ENCODE measurements around the gene DHX40.
"Not testable (repeated sequence)": the region's sequence is repeated elsewhere in the genome, so short reads cannot be mapped to it uniquely, and the experiment has no call there.

Gene DHX40

GRCh38 chr17:59558953-59559352 is 6.5 kb upstream of the DHX40 start:
- peak; percentile 34 for DNase-seq

GRCh38 chr17:59561042-59561441 is 4.4 kb upstream of the DHX40 start:
- DNase-seq, result peak; percentile 62

- peak; percentile 57 for DNase-seq
These were observed 532 bp downstream of the DHX40 start for GRCh38 chr17:59565959-59566324.

- DNase-seq, result not testable (repeated sequence)
These were observed 3.7 kb downstream of the DHX40 start for GRCh38 chr17:59569151-59569550.

GRCh38 chr17:59572301-59572924 is 7.0 kb downstream of the DHX40 start:
- peak; percentile 81 for DNase-seq

- not testable (repeated sequence) for DNase-seq
These were observed 18.8 kb downstream of the DHX40 start for GRCh38 chr17:59584168-59584567.

- DNase-seq, result no peak
These were observed 34.8 kb downstream of the DHX40 start for GRCh38 chr17:59600169-59600568.

GRCh38 chr17:59601130-59601529 is 35.7 kb downstream of the DHX40 start:
- DNase-seq, result no peak

GRCh38 chr17:59607061-59607460 is 41.7 kb downstream of the DHX40 start:
- no peak for DNase-seq

GRCh38 chr17:59607817-59608403 is 42.5 kb downstream of the DHX40 start:
- no peak for DNase-seq

- DNase-seq, result no peak
These were observed 46.1 kb downstream of the DHX40 start for GRCh38 chr17:59611503-59611902.

GRCh38 chr17:59616253-59616920 is 51.0 kb downstream of the DHX40 start:
- DNase-seq, result no peak

- DNase-seq, result peak; percentile 71
These were observed 51.8 kb downstream of the DHX40 start for GRCh38 chr17:59617156-59617732.

GRCh38 chr17:59619035-59619297 is 53.6 kb downstream of the DHX40 start:
- no peak for DNase-seq

- peak; percentile 98 for DNase-seq
These were observed 54.1 kb downstream of the DHX40 start, which contains the start of gene CLTC for GRCh38 chr17:59619298-59620063. TSS of gene CLTC (plus strand) at chr17:59619895. CDS start at chr17:59620132, 237 bp downstream.

GRCh38 chr17:59620064-59620359 is 54.6 kb downstream of the DHX40 start:
- DNase-seq, result no peak

GRCh38 chr17:59620518-59621259 is 55.3 kb downstream of the DHX40 start:
- peak; percentile 59 for DNase-seq

- DNase-seq, result no peak
These were observed 56.4 kb downstream of the DHX40 start for GRCh38 chr17:59621771-59622170.

- DNase-seq, result no peak
These were observed 57.7 kb downstream of the DHX40 start for GRCh38 chr17:59623151-59623550.

- DNase-seq, result no peak
These were observed 61.3 kb downstream of the DHX40 start for GRCh38 chr17:59626756-59627155.

- DNase-seq, result no peak
These were observed 61.9 kb downstream of the DHX40 start for GRCh38 chr17:59627274-59627673.

GRCh38 chr17:59627770-59628171 is 62.4 kb downstream of the DHX40 start:
- peak; percentile 72 for DNase-seq

- DNase-seq, result no peak
These were observed 63.8 kb downstream of the DHX40 start for GRCh38 chr17:59629174-59629573.

Measured in suppressor macrophage treated with lipopolysaccharide for 4 hours (primary cell).